HepG2 (cell line): ENCODE data around the gene TBC1D1. TPM values are rescaled to one million over a fixed set of nuclear protein-coding genes. Genes with fewer than 3 reads are reported as not detected.

Experiments used
- ATAC-seq: fragments of 200-7000 bp; cut with Tn5 transposase; 3 replicates; pipeline ENCODE4 v1.9.1; 2020; ENCODE audit warnings: mild to moderate bottlenecking, moderate library complexity
- BruUV-seq: library from RNA; stranded (reverse); fragments of 400-500 nt; replicated peaks from 2 replicates; lab custom pipeline; 2021; lab: Mats Ljungman, UMichigan
- CTCF ChIA-PET: fragments of 300-600 bp; formaldehyde crosslinking; extraction: SDS; loops from one replicate; lab custom pipeline; 2021; ENCODE audit warnings: low total read pairs, inconsistent platforms, low intra/inter-chr PET ratio; lab: Yijun Ruan, JAX
- POLR2A ChIA-PET: fragments of 350-600 bp; sonication (Branson Sonifier 250); formaldehyde crosslinking; loops from one replicate; lab custom pipeline; 2020; ENCODE audit warnings: antibody characterized with exemption, inconsistent platforms; lab: Yijun Ruan, JAX
- DNase-seq: peaks from one replicate; pipeline ENCODE4 v3.0.0-alpha.2; 2015; ENCODE audit warnings: low spot score
- FAIRE-seq: peaks from 3 replicates; lab custom pipeline; 2011; peaks lifted over from hg19 to GRCh38; lab: Jason Lieb, UNC
- H2AFZ ChIP-seq: one replicate; pipeline ENCODE4 v1.6.1; 2011; ENCODE audit warnings: low read length, inconsistent platforms
- H3K27ac ChIP-seq: fragments of 300-600 bp; 3 replicates; pipeline ENCODE4 v1.8.0; 2011; ENCODE audit warnings: mixed run types, mild to moderate bottlenecking, mixed read lengths, low read length, inconsistent platforms; ENCODE audit not compliant: insufficient read depth; ENCODE audit errors: extremely low read length
- H3K27me3 ChIP-seq, 2 experiments: fragments of 200-600 bp in 1 of 2; 2 replicates in 1 of 2; 3 replicates in 1 of 2; pipeline versions ENCODE4 v1.6.0 to v1.8.0; 2011; ENCODE audit warnings: low read length in 2 of 2, mild to moderate bottlenecking in 2 of 2, moderate library complexity in 2 of 2, inconsistent platforms in 1 of 2; ENCODE audit not compliant: insufficient read depth in 2 of 2, control insufficient read depth in 1 of 2
- H3K36me3 ChIP-seq, 2 experiments: fragments of 200-600 bp in 1 of 2; replicated peaks in 1 of 2; 2 replicates in 1 of 2; 3 replicates in 1 of 2; pipeline versions ENCODE4 v1.5.1 to v1.8.0; 2011; ENCODE audit warnings: low read length in 2 of 2, inconsistent platforms in 1 of 2; ENCODE audit not compliant: insufficient read depth in 2 of 2, control insufficient read depth in 1 of 2
- H3K4me1 ChIP-seq: 2 replicates; pipeline ENCODE4 v1.5.1; 2012; ENCODE audit warnings: low read length, inconsistent platforms; ENCODE audit not compliant: insufficient read depth
- H3K4me2 ChIP-seq: 2 replicates; pipeline ENCODE4 v1.6.0; 2011; ENCODE audit warnings: low read depth, low read length, inconsistent platforms
- H3K4me3 ChIP-seq, 3 experiments: fragments of 200-600 bp in 1 of 3; sonication (generic), shearing (Covaris generic) in 1 of 3; replicated peaks in 1 of 3; 2 replicates each; pipeline ENCODE4 v1.5.1; 2011 to 2016; ENCODE audit warnings: low read length in 3 of 3, inconsistent platforms in 2 of 3, low read depth in 2 of 3, mild to moderate bottlenecking in 2 of 3, control low read depth in 1 of 3, mixed read lengths in 1 of 3; ENCODE audit not compliant: insufficient read depth in 1 of 3
- H3K79me2 ChIP-seq: one replicate; pipeline ENCODE4 v1.6.1; 2011; ENCODE audit warnings: low read length, inconsistent platforms; ENCODE audit not compliant: insufficient read depth
- H3K9ac ChIP-seq: 2 replicates; pipeline ENCODE4 v1.6.0; 2011; ENCODE audit warnings: mild to moderate bottlenecking, low read depth, low read length, inconsistent platforms; ENCODE audit not compliant: insufficient read depth
- H3K9me3 ChIP-seq: 2 replicates; pipeline ENCODE4 v1.5.1; 2012; ENCODE audit warnings: mild to moderate bottlenecking, low read length
- H4K20me1 ChIP-seq: 2 replicates; pipeline ENCODE4 v1.6.0; 2011; ENCODE audit warnings: inconsistent platforms, mild to moderate bottlenecking, low read length, moderate library complexity; ENCODE audit not compliant: insufficient read depth
- CENPX ChIP-seq: sonication (generic); formaldehyde crosslinking; IDR thresholded peaks from 2 replicates; pipeline ENCODE4 v1.9.0; 2021; ENCODE audit warnings: mild to moderate bottlenecking, missing genetic modification reagents, moderate library complexity
- CREB1 ChIP-seq, 2 experiments: fragments of 450-650 bp in 1 of 2; IDR thresholded peaks; 2 replicates each; pipeline ENCODE4 v1.6.1; 2016 to 2017; ENCODE audit warnings: control low read depth in 1 of 2, mild to moderate bottlenecking in 1 of 2, missing compliant biosample characterization in 1 of 2, missing genetic modification characterization in 1 of 2
- FOXO1 ChIP-seq: sonication (generic); formaldehyde crosslinking; IDR thresholded peaks from 2 replicates; pipeline ENCODE4 v1.4.0; 2020; ENCODE audit warnings: missing genetic modification reagents
- GABPB1 ChIP-seq: IDR thresholded peaks from 2 replicates; pipeline ENCODE4 v1.6.1; 2016; ENCODE audit warnings: mild to moderate bottlenecking, missing genetic modification reagents, moderate library complexity, missing compliant biosample characterization
- NFE2L2 ChIP-seq: fragments of 150-350 bp; IDR thresholded peaks from 2 replicates; pipeline ENCODE4 v1.6.1; 2014; ENCODE audit warnings: low read length
- NFIB ChIP-seq: sonication (generic); formaldehyde crosslinking; IDR thresholded peaks from 2 replicates; pipeline ENCODE4 v1.9.0; 2021; ENCODE audit warnings: missing genetic modification reagents, mild to moderate bottlenecking, borderline replicate concordance
- PHF21A ChIP-seq: sonication (generic); formaldehyde crosslinking; IDR thresholded peaks from 2 replicates; pipeline ENCODE4 v1.5.0; 2020; ENCODE audit warnings: mild to moderate bottlenecking, missing genetic modification reagents
- ZBTB42 ChIP-seq: sonication (generic); formaldehyde crosslinking; IDR thresholded peaks from 2 replicates; pipeline ENCODE4 v1.5.0; 2020; ENCODE audit warnings: mild to moderate bottlenecking, missing genetic modification reagents
- ZIK1 ChIP-seq: sonication (generic); formaldehyde crosslinking; IDR thresholded peaks from 2 replicates; pipeline ENCODE4 v1.5.0; 2020; ENCODE audit warnings: mild to moderate bottlenecking, low read depth, missing genetic modification reagents, borderline replicate concordance
- ZKSCAN5 ChIP-seq: sonication (generic); formaldehyde crosslinking; IDR thresholded peaks from 2 replicates; pipeline ENCODE4 v1.5.1; 2020; ENCODE audit warnings: mild to moderate bottlenecking, missing genetic modification reagents
- ZNF234 ChIP-seq: sonication (generic); formaldehyde crosslinking; conservative IDR thresholded peaks from 2 replicates; pipeline ENCODE4 v1.5.1; 2020; ENCODE audit warnings: mild to moderate bottlenecking, missing genetic modification reagents
- ZNF263 ChIP-seq: sonication (generic); formaldehyde crosslinking; IDR thresholded peaks from 2 replicates; pipeline ENCODE4 v1.4.0; 2020; ENCODE audit warnings: missing genetic modification reagents
- ZNF282 ChIP-seq: fragments of 450-650 bp; IDR thresholded peaks from 2 replicates; pipeline ENCODE4 v1.6.1; 2018; ENCODE audit not compliant: partially characterized antibody
- ZNF746 ChIP-seq: sonication (generic); formaldehyde crosslinking; IDR thresholded peaks from 2 replicates; pipeline ENCODE4 v1.8.0; 2022; ENCODE audit warnings: mild to moderate bottlenecking, missing genetic modification reagents
- ZSCAN9 ChIP-seq: IDR thresholded peaks from 2 replicates; pipeline ENCODE4 v1.6.1; 2016; ENCODE audit warnings: borderline replicate concordance
- WGBS: methylation state at CpG from one replicate; pipeline ENCODE4 v1.1.6; 2017; ENCODE audit warnings: low lambda C conversion rate; 5-methylcytosine and 5-hydroxymethylcytosine counted together
- in situ Hi-C: cut with HindIII; loops from 2 replicates; pipeline ENCODE4 v1.10.0; 2017; ENCODE audit warnings: low pct_unique_long_range_greater_than_20kb; ENCODE audit not compliant: extremely low pct_ligation_motif_present
- intact Hi-C: fragments of 100-400 bp; cut with micrococcal nuclease; formaldehyde crosslinking; loops from one replicate; pipeline ENCODE4 v1.10.0; 2022; ENCODE audit not compliant: unreplicated experiment
- polyA plus RNA-seq, 8 experiments: library from polyadenylated mRNA; depleted of rRNA in 3 of 8; stranded (reverse) in 7 of 8; unstranded in 1 of 8; fragments of >200 nt; fragmentation: Illumina TruSeq in 4 of 8; extraction: Trizol in 4 of 8; gene quantifications; 2 replicates each; pipeline versions ENCODE4 v1.2.1 to v1.2.3, GENCODE V29; 2011 to 2016; ENCODE audit warnings: low read depth in 4 of 8, missing spikeins in 1 of 8, mixed read lengths in 1 of 8; ENCODE audit not compliant: insufficient read depth in 1 of 8
- total RNA-seq, 5 experiments: library from RNA; depleted of rRNA; stranded (reverse); fragments of >200 nt; fragmentation: Illumina TruSeq; extraction: Trizol; gene quantifications; 2 replicates each; pipeline ENCODE4 v1.2.3, GENCODE V29; 2016; ENCODE audit warnings: low read depth in 1 of 5
- TF ChIP-seq, protein P1 (sequence below): sonication (generic); formaldehyde crosslinking; IDR thresholded peaks from 2 replicates; pipeline ENCODE4 v1.4.0; 2020; ENCODE audit warnings: missing genetic modification reagents
- TF ChIP-seq, protein P2 (sequence below): sonication (generic); formaldehyde crosslinking; IDR thresholded peaks from 2 replicates; pipeline ENCODE4 v1.5.0; 2020; ENCODE audit warnings: missing genetic modification reagents
- TF ChIP-seq, protein P3 (sequence below): sonication (generic); formaldehyde crosslinking; IDR thresholded peaks from 2 replicates; pipeline ENCODE4 v1.8.0; 2022; ENCODE audit warnings: missing genetic modification reagents, low read depth, mild to moderate bottlenecking, borderline replicate concordance

Gene TBC1D1
- total and polyA plus RNA-seq, 2 of the 13 experiments (the other 11 are each of a cell fraction or from before 2014, with no cell fraction given): 37.3 to 62.8 TPM

DNA sequence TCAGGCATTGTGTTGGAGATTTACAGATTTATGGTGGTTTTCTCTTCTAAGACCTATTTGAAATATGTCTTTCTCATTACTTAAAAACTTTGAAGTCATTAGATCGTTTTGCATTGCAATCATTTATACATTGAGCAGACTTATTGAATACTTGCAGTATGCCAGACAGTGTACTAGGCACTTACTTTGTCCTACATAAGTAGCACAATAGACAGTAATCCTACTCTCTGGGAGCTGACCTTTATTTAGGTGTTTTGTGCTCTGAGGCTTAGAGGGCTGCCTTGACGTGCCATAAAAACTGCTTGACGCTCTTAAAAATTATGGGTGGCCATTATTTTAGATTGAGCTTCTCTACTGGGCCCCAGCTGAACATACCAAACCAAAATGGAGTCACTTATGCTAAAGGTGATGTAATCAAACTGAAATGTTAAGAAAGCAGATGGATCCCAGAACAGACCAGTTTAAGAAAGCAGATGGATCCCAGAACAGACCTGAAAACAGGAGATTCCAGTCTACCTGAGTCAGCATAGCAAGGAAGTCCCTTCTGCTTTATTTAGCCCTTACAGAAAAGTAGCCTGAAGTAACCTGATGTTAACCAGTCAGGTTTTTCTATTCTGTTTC is 111.7 kb downstream of the TBC1D1 start (continued):
- TF ChIP-seq GABPB1 (CRISPR knock-in tag): no peak
- TF ChIP-seq, all 625 proteins: peak for 0

DNA sequence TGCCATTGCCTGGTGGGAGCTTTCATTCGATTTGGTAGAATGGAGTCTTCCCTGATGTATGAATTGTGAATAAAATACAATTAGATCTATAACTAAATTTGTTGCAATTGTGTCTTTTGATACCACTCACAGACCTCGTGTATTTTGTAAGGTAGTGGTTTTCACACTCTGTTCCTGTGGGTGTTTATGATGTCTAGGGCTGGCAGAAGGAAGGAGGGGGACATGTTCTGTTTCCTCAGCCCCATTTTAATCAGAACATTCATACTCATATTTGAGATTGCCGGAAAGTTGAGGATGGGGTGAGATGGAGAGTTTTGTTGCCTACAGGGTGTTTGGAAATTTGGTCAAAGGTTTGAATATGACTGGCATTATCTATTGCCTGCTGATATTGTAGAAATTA is 112.2 kb downstream of the TBC1D1 start:
- H3K4me3 ChIP-seq: no peak overlapping the region
- H3K27ac ChIP-seq: no peak overlapping the region
- no peaks in the 10 kb centered on the region for H3K36me3 ChIP-seq
- no peaks in the 10 kb centered on the region for H4K20me1 ChIP-seq
- H2AFZ ChIP-seq: no peak overlapping the region
- in situ Hi-C loops: no loop called here
- TF ChIP-seq ZSCAN9 (CRISPR knock-in tag) (no peak), CREB1 (IDR thresholded peaks at IDR 0.05) (no peak), CREB1 (CRISPR knock-in tag; IDR thresholded peaks at IDR 0.05) (no peak), FOXO1 (CRISPR knock-in tag) (no peak), CENPX (no peak), ZBTB42 (CRISPR knock-in tag) (no peak), NFIB (CRISPR knock-in tag) (no peak), ZNF282 (no peak), ZNF234 (no peak), ZKSCAN5 (CRISPR knock-in tag) (no peak), ZNF263 (CRISPR knock-in tag) (no peak), ZNF746 (CRISPR knock-in tag) (no peak), ZIK1 (no peak), PHF21A (CRISPR knock-in tag) (no peak), NFE2L2 (no peak)
- TF ChIP-seq, protein P1, sequence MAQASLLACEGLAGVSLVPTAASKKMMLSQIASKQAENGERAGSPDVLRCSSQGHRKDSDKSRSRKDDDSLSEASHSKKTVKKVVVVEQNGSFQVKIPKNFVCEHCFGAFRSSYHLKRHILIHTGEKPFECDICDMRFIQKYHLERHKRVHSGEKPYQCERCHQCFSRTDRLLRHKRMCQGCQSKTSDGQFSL (CRISPR knock-in tag): no peak
- TF ChIP-seq, protein P2, sequence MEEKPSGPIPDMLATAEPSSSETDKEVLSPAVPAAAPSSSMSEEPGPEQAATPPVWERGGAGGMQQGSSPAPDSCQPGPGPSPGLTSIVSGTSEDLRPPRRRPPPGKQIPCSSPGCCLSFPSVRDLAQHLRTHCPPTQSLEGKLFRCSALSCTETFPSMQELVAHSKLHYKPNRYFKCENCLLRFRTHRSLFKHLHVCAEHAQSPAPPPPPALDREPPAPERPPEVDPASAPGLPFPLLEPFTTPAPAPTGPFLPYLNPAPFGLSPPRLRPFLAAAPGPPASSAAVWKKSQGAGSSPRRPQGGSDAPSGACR (CRISPR knock-in tag): no peak
- TF ChIP-seq, protein P3, sequence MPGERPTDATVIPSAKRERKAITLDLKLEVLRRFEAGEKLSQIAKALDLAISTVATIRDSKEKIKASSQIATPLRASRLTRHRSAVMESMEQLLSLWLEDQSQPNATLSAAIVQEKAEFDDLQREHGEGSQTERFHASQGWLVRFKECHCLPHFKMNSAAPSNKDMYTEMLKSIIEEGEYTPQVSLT (CRISPR knock-in tag): no peak
- peaks cover 17% of the 10 kb centered on the region for H3K4me1 ChIP-seq
- DNase-seq (no peak), FAIRE-seq (no peak), ATAC-seq (no peak)
- intact Hi-C loops: no loop called here
- H3K9me3 ChIP-seq: no peaks in the 10 kb centered on the region
- H3K4me2 ChIP-seq: no peak overlapping the region
- POLR2A ChIA-PET: no interaction called here
- peaks cover 3% of the 10 kb centered on the region for H3K79me2 ChIP-seq
- H3K27me3 ChIP-seq: no peaks in the 10 kb centered on the region
- BruUV-seq: no TSS peak
- CTCF ChIA-PET: no interaction called here
- WGBS: 81% methylated on average over 3 of the region's 3 CpGs
- no peak overlapping the region for H3K9ac ChIP-seq
